Heart left ventricle (tissue), 16 donors: ENCODE results near the gene NFKBIE. TPM values are rescaled to one million over a fixed set of nuclear protein-coding genes. Genes with fewer than 3 reads are reported as not detected.

Experiments used
- ATAC-seq, 4 donors: fragments of 200-7000 bp; cut with Tn5 transposase; one replicate each; pipeline ENCODE4 v1.9.1; 2020 to 2022; ENCODE audit warnings: moderate library complexity in 4 of 4, mild to moderate bottlenecking in 3 of 4, moderate number of reproducible peaks in 1 of 4
- DNase-seq, 5 donors: peaks; one replicate each; pipeline ENCODE4 v3.0.0-alpha.2; 2020
- H3K27ac ChIP-seq, 12 donors: fragments of 200-600 bp; sonication (generic) in 4 of 12; one replicate each; pipeline versions ENCODE4 v1.5.0 to v1.8.0; 2016 to 2022; ENCODE audit warnings: mild to moderate bottlenecking in 2 of 12
- H3K27me3 ChIP-seq, 9 donors: fragments of 200-600 bp; sonication (generic) in 2 of 9; one replicate each; pipeline versions ENCODE4 v1.5.1 to v1.8.0; 2016 to 2022; ENCODE audit warnings: mild to moderate bottlenecking in 3 of 9
- H3K36me3 ChIP-seq, 9 donors: fragments of 200-600 bp; sonication (generic) in 2 of 9; one replicate each; pipeline versions ENCODE4 v1.5.0 to v1.8.0; 2018 to 2022; ENCODE audit warnings: mild to moderate bottlenecking in 2 of 9
- H3K4me1 ChIP-seq, 12 donors: fragments of 200-600 bp; sonication (generic) in 4 of 12; one replicate each; pipeline versions ENCODE4 v1.5.0 to v1.8.0; 2016 to 2022; ENCODE audit warnings: mild to moderate bottlenecking in 3 of 12
- H3K4me3 ChIP-seq, 12 donors: fragments of 200-600 bp; sonication (generic) in 4 of 12; one replicate each; pipeline versions ENCODE4 v1.5.0 to v1.8.0; 2017 to 2022; ENCODE audit warnings: mild to moderate bottlenecking in 9 of 12, moderate library complexity in 4 of 12
- H3K9me3 ChIP-seq, 12 donors: fragments of 200-600 bp; sonication (generic) in 4 of 12; one replicate each; pipeline versions ENCODE4 v1.5.0 to v1.8.0; 2016 to 2022; ENCODE audit warnings: mild to moderate bottlenecking in 1 of 12
- CTCF ChIP-seq, 12 donors: fragments of 200-600 bp; sonication (generic) in 4 of 12; IDR thresholded peaks; one replicate each; pipeline versions ENCODE4 v1.5.0 to v1.8.0; 2018 to 2022; ENCODE audit warnings: antibody characterized with exemption in 12 of 12, mild to moderate bottlenecking in 5 of 12
- POLR2A ChIP-seq, 2 donors: fragments of 450-650 bp; IDR thresholded peaks; one replicate each; pipeline ENCODE4 v1.6.1; 2017; ENCODE audit warnings: antibody characterized with exemption in 2 of 2, mild to moderate bottlenecking in 2 of 2, moderate library complexity in 2 of 2
- WGBS, 4 donors: extraction: QIAGEN DNeasy Blood & Tissue Kit in 2 of 4; methylation state at CpG; one replicate each; pipeline versions ENCODE4 v1.1.5 to v1.1.7; 2013 to 2018; 5-methylcytosine and 5-hydroxymethylcytosine counted together
- intact Hi-C, 10 donors: fragments of 100-400 bp; cut with DNase I; formaldehyde crosslinking; loops; one replicate each; pipeline versions ENCODE4 v1.11.1 to v1.14.2; 2022
- polyA plus RNA-seq, 2 donors: library from polyadenylated mRNA; stranded (reverse); fragments of 200-250 nt; gene quantifications; one replicate each; pipeline ENCODE4 v1.2.3, GENCODE V29; 2013
- total RNA-seq, 9 donors: library from RNA; depleted of rRNA in 2 of 9; stranded (reverse); fragments of >200 nt in 2 of 9; fragmentation: NEBNext Ultra II Directional in 3 of 9; extraction: Animal tissue kit (Norgen Biotek cat#: 25700) in 3 of 9; gene quantifications; one replicate each; pipeline versions ENCODE4 v1.1.0 to v1.2.4, GENCODE V29; 2016 to 2023
- donor health status: ischemic (EF 13 %, LVEDD 7.1; RV severe dilation, severe dysfunction).
- donor health status: healthy with polysubstance abuse.
- donor health status: DM: no; HTN: yes; CAD: no.
- donor health status: DM: no; HTN: no; CAD: no.
- donor health status: ischemic (EF 25% LVEDD 6.9; RV normal size, moderate dysfunction).
- donor health status: ischemic (EF 25% LVEDD 5.7; RV mildly dilated, moderate dysfunction).
- donor health status: healthy.
- donor health status: DM: yes; HTN: yes; CAD: no.
- donor health status: ischemic (EF 35%, LVEDD 5.7; RV mildly dilated, moderate dysfunction).
- donor health status: nonischemic (EF 11% LVEDD 7.7; RV severe dilation, severe dysfunction).
- donor health status: DM: yes; HTN: yes; CAD: no.
- donor health status: PGD.
- donor health status: ischemic (EF 29% LVEDD 5.4; RV normal size, mild dysfunction).
- donor health status: nonischemic (EF 23%, LVEDD 6.1; RV moderate dilation, normal function).

NFKBIE gene
- total and polyA plus RNA-seq, 11 donors = 2.5 to 13.1 (median 4.0) TPM

- Histone ChIP-seq H3K4me1 (peaks cover 3 to 56% (median 29%) of the 10 kb centered on the region in 12 donors), H3K36me3 (peaks cover 5 to 72% (median 37%) of the 10 kb centered on the region in 9 donors), H3K9me3 (no peaks in the 10 kb centered on the region), H3K4me3 (peak overlapping the region in 11 of 12 donors; percentile 60 to 99 (median 90)), H3K27ac (peak overlapping the region; percentile 75 to 97 (median 94)), H3K27me3 (no peaks in the 10 kb centered on the region)
- 29 to 34% (median 30%) methylated on average over 14 to 15 of the region's 15 CpGs for WGBS, 4 donors
- ATAC-seq = no peak
- intact Hi-C loops = loop anchor here in 5 of 10 donors (5.0 to 10.0 kb wide), 3 partner anchors 86 to 163 kb away; no protein-coding TSS in a partner anchor
- DNase-seq = no peak
- TF ChIP-seq POLR2A (IDR thresholded peaks at IDR 0.05) (no peak), CTCF (IDR thresholded peaks at IDR 0.05) (peak in 3 of 12 donors; percentile 9 to 36 (median 23))
Observed at GRCh38 chr6:44257753-44258324, 7.5 kb downstream of the NFKBIE start.

GRCh38 chr6:44257025-44257752, 8.2 kb downstream of the NFKBIE start, which contains the start of gene SLC35B2:
Gene SLC35B2, minus strand, starts transcription at chr6:44257528. Its CDS starts 118 bp downstream, at chr6:44257410.
- Histone ChIP-seq H3K27me3 (no peaks in the 10 kb centered on the region), H3K27ac (peak within 1 kb of the TSS; percentile 75 to 97 (median 94)), H3K36me3 (peaks cover 5 to 76% (median 44%) of the 10 kb centered on the region in 9 donors), H3K4me3 (peak within 1 kb of the TSS; percentile 60 to 99 (median 88)), H3K4me1 (peaks cover 3 to 50% (median 23%) of the 10 kb centered on the region in 12 donors), H3K9me3 (no peaks in the 10 kb centered on the region)
- 0 to 1% (median 1%) methylated on average over 13 to 80 of the region's 80 CpGs for WGBS, 4 donors
- intact Hi-C loops = loop anchor here in 5 of 10 donors (5.0 to 10.0 kb wide), 3 partner anchors 85 to 162 kb away; no protein-coding TSS in a partner anchor
- peak; percentile 48 to 94 (median 78) for TF ChIP-seq CTCF (IDR thresholded peaks at IDR 0.05)
- TF ChIP-seq POLR2A (IDR thresholded peaks at IDR 0.05) = peak in 1 of 2 donors; percentile 80
- peak; percentile 59 to 77 (median 75) for ATAC-seq
- DNase-seq = peak; percentile 71 to 83 (median 75)

- H3K4me3 ChIP-seq = peak overlapping the region; percentile 60 to 99 (median 88)
- WGBS, 4 donors = 0 to 4% (median 0%) methylated on average over 5 to 12 of the region's 12 CpGs
- intact Hi-C loops = loop anchor here in 5 of 10 donors (5.0 to 10.0 kb wide), 3 partner anchors 84 to 162 kb away; no protein-coding TSS in a partner anchor
- DNase-seq = no peak
- H3K27ac ChIP-seq = peak overlapping the region; percentile 75 to 97 (median 94)
- no peak for TF ChIP-seq POLR2A (IDR thresholded peaks at IDR 0.05)
- TF ChIP-seq CTCF (IDR thresholded peaks at IDR 0.05) = no peak
- no peaks in the 10 kb centered on the region for H3K9me3 ChIP-seq
- H3K4me1 ChIP-seq = peaks cover 3 to 53% (median 23%) of the 10 kb centered on the region in 12 donors
- ATAC-seq = no peak
- H3K27me3 ChIP-seq = no peaks in the 10 kb centered on the region
- peaks cover 5 to 76% (median 49%) of the 10 kb centered on the region in 9 donors for H3K36me3 ChIP-seq
Observed at GRCh38 chr6:44256775-44257024, 8.7 kb downstream of the NFKBIE start.
